HPDE6-E6E7 (cell line): Measurements from ENCODE around the gene ADPRH.
A peak's percentile ranks its signal among the peaks of the same experiment; 100 is the strongest.

Experiments used
- DNase-seq: peaks from one replicate; pipeline ENCODE4 v3.0.0; 2011; ENCODE audit warnings: missing footprints; ENCODE audit errors: extremely low spot score

The ADPRH gene

DNA sequence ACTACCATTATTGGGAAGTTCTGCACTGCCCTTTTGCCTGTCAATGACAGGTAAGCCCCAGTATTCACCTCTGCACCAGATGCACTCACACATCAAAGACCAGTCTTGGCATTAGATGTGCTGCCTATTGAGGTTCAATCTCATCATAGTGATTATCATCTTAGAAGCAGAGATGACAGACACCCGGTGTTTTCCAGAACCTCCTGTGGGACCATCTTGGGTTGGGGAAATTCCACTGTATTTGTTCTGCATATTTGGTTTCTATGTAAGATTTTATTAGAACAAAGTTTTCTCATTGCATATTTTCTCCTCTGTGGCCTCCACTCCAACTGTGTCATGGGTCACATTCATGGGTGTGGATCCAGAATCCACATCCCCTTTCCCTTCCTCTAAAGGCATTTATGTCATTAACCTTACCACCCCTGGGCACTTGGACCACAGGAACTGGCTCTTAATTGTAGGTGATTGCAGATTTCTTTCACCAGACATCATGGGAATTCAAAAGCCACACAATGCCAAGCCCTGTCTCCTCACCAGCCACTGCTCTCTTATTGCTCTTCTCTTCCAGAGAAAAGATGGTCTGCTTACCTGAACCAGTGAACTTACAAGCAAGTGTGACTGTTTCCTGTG, 49.6 kb downstream of the ADPRH start:
- DNase-seq, result no peak

DNA sequence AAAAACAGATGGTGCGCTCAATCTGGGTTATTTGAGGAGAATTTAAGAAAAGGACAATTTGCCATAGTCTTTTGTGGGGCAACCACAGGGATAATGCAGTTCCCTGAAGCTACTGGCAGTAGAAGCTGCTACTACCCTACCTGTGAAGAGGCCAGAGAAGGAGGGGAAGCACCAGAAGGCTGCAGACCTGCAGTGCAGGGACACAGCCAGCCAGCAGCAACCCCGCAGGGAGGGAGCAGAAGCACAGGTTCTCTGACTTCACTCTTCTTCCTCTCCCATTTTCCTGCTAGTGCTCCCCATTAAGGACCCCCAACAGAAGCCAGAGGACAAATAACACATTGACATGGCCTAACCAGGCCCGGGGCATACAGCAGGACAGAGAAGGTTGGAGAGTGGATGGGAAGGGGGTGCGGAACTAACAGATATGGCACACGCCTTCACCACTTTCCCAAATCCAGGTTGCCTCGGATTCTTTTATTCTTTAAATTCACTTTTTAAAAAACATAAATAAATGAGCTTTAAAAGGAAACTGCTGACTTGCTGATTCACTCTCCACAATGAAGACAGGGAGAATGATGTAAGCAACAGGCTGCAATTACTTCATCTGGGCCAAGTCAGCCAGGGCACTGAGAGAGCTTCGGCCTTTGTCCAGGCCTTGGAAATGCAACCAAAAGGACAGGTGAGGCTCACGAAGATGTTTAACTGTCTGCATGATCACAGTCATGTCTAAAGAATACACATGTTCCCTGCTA, 51.0 kb downstream of the ADPRH start:
- DNase-seq, result no peak

DNA sequence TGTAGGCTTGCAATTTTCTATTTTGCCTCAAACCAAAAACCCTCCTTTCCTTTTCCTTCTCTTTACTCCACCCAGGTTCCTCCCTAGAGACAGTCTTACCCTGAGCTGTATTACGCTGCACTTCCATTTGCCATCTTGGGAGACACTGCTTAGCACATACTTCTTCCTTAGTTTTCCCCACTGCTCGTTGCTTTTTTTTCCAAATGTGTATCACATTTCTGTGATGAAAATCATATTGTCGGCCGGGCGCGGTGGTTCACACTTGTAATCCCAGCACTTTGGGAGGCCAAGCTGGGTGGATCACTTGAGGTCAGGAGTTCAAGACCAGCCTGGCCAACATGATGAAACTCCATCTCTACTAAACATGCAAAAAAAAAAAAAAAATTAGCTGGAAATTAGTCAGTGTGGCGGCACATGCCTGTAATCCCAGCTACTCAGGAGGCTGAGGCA, 51.6 kb downstream of the ADPRH start:
- DNase-seq, result no peak

DNA sequence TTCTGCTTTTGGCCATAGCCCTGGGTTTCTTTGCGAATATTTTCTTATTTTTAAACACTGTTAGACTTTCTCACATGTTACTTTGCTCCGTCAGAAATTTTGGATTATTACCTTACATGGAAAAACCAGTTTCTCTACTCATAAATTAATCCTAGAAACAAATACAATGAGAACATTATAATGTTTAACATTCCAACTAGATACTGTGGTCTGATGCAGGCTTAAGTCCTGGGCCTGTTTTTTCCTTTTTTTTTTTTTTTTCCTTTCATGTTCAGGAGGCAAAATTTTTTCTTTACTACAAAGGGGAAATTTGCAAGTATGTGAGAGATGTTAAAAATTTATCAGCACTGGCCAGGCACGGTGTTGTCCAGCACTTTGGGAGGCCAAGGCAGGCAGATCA, 52.2 kb downstream of the ADPRH start:
- no peak for DNase-seq

DNA sequence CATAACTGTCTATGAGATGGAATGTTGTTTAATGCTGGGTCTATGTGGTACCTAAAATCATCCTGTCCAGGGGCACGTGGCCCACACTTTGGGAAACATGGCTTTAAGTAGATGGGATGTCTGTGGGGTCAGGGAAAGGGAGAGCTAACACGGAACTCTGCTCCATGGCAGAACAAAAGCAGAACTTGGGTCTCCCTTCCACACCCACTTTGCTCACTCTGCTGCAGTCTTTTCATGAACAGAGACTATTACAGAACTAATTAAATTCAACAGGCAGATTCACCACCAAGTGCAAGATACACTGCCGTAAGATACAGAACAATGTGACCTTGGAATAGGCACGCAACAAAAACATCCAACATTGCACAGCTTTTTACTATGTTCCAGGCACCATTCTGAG, 52.9 kb downstream of the ADPRH start:
- DNase-seq, result no peak

DNA sequence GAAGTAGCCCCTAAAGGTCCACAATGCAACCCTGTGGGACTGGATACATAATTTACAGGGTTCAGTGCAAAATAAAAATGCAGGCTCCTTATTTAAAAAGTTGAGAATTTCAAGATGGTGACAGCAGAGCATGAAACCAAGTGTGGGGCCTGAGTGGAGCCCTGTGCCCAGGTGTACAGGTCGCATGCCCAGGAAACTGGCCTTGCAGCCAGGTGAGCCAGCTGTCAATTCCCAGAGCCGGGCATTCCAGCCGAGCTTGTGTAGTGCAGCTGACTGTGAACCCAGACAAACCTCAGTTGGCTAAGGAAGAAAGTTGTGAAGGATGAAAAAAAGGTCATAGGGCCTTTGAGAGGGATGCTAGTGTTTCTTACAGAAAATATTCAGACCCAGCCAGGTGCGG, 53.5 kb downstream of the ADPRH start:
- DNase-seq, result no peak

DNA sequence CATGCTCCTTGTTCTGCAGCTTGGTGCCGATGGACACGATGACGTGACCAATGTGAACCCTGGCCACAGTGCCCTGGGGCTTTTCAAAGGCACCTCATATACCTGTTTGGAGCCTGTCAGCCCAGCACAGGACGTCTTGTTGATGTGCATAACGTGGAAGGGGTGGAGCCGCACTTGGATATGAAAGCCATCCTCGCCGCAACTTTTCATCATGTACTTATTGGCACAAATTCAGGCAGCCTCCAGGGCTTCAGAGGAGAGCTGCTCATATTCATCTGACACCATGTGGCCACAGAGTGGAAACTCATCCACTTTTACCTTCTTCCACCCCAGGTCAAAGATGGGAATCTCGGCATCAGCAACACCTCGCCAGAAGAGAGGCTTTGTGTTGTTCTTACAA, 56.4 kb downstream of the ADPRH start:
- no peak for DNase-seq

DNA sequence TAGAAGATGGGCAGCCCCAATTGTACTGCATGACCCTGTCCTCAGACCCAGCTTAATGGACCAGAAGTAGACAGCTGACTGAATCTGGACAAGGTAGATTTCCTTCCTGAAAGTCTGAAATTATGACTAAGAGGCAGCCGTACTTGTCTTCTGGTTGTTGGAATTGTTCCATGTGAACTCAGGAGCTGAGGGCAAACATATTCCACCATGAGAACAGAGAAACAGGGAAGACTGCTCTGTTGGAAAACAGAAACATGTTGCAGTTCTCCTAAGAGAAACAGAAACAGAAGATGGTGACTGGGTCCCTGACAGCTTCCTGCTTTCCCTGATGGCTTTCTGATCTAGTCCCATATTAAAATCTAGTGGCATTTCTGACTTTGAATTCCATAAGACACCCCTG, 57.0 kb downstream of the ADPRH start:
- no peak for DNase-seq

DNA sequence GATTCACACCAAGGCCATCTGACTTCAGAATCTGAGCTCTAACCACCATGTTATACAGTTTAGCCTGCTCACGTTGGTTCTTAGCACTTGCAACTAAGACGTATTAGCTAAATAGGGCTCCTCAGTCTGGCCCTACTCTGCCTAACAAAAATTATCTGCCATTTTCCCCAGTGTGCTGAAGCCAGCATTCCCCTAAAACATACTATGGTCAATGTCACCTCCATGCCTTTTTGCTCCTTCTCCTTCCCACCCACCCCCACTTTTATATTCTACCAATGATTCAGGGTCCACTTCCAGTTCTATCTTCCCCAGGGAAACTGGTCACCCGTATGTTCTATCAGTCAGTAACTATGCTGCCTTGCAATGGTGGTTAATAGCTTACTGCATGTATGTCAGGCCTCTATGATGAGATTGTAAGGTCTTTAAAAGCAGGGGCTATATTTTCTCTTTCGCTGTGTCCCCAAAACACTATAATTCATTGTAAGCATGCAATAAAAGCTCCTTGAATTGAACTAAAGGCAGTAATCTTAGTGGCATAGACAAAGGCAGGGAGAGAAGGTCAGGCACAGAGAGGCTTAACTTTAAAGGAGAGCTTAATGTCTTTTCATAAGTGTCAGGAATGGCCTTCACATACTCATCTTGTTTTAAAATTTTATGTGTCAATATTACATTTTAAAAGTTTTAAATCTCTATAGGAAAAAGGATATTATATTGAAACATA, 57.8 kb downstream of the ADPRH start:
- no peak for DNase-seq

DNA sequence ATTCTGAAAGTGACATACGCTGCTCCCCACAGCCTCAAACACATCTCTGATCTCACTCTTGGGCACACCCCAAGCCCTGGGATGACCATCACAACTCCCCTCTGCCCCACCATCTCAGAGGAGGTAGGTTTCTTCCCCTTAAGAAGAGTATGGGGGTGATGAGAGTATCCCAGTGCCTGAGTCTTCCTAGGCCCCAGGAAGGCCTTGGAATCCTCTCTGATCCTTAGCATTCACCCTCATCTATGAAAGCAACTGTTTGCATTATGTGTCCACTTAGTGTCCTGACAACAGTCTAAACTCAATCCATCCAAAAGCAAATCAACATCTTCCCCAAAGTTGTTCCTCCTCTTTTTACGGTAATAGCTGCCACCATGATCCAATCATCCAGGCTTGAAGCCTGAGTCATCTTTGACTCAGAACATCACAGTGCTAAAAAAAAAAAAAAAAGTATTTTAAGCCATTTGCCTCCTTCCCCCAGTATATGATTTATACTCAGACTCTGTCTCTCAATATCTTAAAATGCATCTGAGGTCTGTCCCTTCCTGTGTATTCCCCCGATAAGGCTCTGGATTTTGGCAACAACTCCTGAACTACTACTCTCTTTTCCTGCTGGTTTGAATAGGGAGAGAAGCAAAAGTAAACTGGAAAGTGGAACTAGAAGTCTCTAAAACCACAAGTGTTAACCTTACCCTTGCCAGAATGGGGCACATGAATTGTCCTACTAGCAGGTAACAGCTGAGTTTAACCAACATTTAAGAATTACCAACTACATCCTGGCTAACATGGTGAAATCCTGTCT, 58.6 kb downstream of the ADPRH start:
- peak; percentile 60 for DNase-seq
